Activated CD4-positive, CD25-positive, alpha-beta regulatory T cell treated with anti-CD3 and anti-CD28 coated beads, Interleukin-2, amount 50 U/mL, for 72 hours (primary cell): ENCODE data around the gene UGT3A2.

Experiments used
- DNase-seq: peaks from one replicate; pipeline ENCODE4 v3.0.0; 2021

UGT3A2 gene, protein sequence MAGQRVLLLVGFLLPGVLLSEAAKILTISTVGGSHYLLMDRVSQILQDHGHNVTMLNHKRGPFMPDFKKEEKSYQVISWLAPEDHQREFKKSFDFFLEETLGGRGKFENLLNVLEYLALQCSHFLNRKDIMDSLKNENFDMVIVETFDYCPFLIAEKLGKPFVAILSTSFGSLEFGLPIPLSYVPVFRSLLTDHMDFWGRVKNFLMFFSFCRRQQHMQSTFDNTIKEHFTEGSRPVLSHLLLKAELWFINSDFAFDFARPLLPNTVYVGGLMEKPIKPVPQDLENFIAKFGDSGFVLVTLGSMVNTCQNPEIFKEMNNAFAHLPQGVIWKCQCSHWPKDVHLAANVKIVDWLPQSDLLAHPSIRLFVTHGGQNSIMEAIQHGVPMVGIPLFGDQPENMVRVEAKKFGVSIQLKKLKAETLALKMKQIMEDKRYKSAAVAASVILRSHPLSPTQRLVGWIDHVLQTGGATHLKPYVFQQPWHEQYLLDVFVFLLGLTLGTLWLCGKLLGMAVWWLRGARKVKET

DNA sequence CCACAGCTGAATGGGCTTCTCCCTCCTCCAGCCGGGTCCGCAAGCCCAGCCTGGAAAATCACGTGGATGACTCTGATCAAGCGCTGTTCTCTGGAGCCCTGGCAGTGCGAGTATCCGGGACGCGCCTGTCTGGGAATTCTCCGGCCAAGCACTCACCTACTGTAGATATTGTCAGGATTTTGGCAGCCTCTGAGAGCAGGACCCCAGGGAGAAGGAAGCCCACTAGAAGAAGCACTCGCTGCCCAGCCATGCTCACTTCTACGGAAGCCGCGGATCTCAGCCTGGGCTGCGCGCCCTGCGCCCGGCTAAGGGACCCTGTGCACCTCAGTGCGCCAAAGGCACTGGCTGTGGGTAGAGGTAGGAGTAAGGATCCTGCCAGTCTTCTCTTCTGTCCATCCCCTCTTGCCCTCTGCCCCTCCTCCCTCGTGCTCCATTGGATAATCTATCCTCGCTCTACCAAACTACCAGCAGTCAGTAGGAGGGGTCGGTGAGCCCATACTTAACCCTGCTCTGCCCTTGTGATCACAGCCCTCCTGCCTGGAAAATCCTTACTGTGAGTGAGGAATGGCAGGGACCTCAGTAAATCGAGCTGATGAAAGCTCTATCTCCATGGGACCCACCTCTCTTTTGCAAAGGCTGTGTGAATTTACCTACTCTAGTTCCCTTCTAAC is at the start of gene UGT3A2:
Gene UGT3A2, minus strand, starts transcription at position 343 of the 671 bp plus-strand sequence. Its CDS starts 93 bp downstream, at position 250.
- no peak for DNase-seq

DNA sequence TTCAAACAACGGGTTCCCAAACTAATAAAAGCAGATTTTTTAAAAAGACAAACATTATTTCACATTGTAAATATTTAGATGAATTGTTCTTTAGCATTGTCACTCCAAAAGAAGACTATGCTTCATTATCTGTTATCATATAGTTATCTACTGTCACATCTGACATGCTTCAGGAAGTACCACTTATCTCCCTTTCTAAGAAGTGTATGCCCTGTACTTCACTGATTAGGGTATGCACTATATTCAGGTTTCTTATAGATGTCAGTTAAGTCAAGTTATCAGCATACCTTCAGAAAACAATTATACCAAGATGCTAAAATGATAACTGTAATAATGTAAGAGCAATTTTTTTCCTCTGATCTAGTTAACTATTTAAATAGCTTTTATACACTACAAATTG is 44.6 kb upstream of the UGT3A2 start:
- DNase-seq, result no peak

DNA sequence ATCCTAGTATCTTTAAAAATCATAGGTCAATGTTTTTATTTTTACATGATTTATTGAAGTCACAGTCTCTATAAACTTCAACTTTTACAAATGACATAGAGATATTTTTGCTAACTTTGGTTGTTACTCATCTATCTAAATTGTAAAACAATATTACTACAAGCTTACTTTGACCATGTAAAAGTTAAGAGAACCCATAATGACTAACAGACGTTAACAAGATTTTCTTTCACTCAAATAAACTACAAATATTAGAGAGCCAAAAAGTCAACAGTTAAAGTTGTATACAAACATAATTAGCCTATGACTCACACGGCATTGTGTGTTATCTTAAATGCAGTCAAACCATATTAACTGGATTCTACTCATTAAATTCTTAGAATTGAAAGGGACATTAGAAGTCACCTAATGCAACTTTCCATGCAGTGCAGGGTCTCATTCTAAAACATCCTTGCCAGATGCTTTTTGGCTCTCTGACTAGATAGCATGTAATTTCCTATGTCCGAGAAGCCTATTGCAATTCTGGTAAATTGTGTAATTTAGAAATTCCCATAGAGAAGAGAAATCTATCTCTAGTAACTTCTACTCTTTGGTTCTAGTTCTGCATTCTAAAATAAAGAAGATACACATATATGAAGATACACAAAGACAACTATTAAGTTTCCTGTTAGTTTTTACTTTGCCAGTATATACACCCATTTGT is 42.2 kb upstream of the UGT3A2 start:
- no peak for DNase-seq

DNA sequence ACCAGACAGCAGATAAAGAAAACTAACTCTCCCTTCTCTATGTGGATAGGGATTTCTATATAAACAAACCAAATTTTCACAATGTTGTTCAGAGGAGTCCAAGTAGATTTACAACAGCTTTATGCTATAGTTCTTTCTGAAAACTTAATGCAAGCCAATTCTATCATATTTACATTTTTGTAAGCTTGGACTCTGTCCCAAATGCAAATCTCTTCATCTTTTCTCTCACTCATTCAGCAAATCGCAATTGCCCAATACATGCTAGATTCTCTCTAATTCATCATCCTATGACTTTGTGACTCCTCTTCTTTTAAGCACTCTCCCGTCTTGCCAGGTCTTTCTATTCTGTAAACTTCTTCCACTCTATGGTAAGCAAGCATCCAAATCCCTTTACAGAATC is 39.1 kb upstream of the UGT3A2 start:
- DNase-seq, result no peak

DNA sequence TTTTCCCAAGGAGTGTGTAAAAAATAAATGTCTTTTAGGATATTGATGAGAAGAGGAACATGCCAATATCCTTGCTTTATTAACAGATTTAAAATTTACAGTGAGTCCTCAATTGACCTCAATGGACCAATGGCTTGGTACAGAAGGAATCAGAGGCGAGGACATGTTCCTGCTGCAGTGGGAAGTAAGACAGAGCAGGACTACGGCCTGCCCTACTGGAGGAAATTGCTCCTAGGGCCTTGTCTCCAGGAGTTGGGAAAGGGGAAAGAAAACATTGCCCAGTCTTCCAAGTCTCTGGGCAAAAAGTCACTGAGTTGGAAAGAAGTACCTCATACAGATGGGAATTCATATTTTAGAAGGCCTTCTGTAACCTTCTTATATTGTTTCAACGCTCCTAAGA is 33.1 kb upstream of the UGT3A2 start:
- no peak for DNase-seq

DNA sequence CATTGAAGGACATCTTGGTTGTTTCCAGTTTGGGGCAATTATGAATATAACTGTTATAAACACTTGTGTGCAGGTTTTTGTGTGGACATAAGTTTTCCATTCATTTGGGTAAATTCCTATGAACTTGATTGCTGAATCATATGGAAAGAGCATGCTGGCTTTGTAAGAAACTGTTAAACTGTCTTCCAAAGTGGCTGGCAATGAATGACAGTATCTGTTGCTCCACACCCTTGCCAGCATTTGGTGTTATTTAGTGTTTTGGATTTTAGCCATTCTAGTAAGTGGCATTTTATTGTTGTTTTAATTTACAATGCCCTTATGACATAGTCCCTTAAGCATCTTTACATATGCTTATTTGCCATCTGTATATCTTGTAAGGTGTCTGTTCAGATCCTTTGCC is 29.8 kb upstream of the UGT3A2 start:
- DNase-seq, result no peak

DNA sequence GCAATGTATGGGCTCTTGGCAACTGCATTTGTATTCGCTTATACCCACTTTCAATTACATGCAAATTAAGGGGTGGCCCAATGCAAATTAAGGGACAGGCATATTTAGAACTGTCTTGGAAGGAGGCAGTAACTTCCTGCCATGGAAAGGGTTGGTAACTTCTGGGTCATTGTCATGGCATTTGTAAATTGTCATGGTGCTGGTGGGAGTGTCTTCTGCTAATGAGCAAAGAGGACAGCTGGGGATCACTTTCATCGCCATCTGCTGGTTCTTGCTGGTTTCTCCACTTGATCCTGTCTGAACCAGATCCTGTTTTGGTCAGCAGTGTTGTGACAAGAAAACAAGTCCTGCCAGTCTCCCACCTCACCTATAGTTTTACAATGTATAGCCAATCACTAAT is 23.3 kb upstream of the UGT3A2 start:
- DNase-seq, result no peak

DNA sequence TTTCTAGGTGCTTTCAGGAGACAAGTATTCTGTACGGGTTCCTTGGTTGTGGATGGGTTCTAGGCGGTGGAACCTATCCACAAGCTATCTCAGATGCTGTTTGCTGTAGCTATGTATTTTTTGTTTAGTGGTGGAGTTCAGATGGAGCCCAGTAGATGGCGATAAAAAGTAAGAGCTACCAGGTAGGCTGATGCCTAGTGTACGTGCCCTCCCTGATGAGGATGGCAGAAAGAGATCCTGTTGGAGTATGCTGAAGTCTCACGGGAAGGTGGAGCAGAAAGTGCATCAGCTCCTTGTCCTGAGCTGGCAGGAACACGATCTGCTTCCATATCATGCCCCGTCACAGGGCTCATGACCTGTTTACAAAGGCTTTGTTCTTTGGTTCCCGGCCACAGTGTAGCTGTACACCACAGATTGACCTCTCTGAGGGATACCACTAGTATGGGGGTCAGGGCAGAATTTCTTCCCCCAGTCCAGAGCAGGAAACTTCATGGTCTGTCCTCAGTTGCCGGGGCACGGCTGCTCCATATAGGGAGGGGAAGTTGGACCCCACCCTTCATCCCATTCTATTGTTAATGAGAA is 12.6 kb upstream of the UGT3A2 start:
- no peak for DNase-seq

DNA sequence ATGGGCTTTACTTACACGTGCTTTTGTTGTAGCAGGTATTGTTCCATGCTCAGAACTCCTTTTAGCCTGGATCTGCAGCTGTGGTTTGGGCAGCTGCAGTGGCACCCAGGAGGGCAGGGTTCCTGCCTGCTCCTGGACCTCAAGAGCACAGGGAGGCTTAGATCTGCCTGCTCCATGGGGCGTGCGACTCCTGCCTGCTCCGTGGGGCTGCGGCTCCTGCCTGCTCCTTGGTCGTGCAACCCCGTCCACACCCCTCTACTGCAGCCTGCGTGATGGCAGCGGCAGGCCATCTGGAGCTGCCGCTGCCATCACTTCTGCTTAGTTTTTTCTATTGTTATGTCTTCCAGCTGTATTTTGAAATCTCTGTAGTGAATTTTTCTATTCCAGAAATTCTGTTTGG is 11.7 kb upstream of the UGT3A2 start:
- no peak for DNase-seq

DNA sequence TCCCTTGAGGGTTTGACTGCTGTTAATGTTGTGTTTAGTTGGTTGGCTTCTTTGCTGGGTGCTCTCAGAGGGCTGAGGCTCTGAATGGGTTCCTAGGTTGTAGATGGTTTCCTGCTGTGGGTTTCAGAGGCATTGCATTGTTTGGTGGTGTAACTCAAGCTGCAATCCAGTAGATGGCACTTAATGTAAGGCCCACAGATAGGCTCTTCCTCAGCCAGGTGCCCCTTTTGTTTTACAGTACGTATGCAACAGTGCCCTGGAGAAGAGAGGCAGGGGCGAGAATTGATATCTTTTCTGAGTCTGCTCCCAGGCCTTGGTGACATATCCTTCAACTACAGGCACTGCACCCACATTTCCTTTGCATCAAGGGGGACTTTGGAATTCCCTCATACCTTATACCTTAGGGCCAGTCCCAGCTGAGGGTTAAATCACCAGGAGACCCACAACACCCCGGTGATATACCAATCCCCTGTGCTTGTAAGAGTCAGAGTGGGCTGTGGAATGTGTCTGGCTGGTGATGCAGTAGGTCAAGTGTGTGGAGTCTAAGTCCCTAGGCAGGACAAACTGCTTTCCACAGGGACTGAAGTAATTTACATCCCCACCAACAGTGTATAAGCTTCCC is 7.0 kb upstream of the UGT3A2 start:
- DNase-seq, result no peak

DNA sequence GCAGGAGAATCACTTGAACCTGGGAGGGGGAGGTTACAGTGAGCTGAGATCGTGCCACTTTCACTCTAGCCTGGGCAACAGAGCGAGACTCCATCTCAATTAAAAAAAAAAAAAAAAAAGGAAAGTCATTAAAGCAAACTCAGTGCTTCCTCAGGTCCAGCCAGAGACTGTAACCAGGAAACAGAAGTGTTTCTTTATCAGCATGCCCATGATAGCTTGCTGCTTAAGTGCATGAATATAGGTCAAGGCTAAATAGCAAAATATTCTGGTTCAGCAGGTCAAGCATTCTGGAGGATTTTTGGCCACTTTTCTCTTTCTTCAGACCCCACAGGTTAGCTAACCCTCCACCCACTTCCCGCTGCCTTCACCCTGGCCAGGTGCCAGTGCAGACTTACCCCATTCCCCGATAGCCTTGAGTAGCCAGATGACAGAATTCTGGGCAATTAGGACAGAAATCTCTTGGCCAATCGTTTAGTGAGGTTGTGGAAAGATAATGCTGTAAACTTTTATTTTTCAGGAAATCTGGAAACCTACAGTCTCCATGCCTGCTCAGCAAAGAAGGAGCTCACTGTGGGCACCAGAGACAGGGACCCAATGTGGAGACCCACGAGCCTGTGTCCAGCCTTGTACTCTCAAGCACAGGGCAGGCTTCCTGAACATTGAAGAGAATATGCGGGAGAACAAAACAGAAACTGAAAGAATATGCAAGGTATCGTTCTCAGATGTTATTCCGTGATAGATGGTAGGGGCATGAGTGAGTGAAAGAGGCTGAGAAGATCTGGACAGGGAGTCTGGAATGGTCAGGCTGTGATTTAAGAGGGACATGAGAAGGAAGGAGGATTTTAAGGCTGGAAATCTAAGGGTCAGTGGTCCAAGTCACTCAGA is 4.2 kb upstream of the UGT3A2 start:
- no peak for DNase-seq

DNA sequence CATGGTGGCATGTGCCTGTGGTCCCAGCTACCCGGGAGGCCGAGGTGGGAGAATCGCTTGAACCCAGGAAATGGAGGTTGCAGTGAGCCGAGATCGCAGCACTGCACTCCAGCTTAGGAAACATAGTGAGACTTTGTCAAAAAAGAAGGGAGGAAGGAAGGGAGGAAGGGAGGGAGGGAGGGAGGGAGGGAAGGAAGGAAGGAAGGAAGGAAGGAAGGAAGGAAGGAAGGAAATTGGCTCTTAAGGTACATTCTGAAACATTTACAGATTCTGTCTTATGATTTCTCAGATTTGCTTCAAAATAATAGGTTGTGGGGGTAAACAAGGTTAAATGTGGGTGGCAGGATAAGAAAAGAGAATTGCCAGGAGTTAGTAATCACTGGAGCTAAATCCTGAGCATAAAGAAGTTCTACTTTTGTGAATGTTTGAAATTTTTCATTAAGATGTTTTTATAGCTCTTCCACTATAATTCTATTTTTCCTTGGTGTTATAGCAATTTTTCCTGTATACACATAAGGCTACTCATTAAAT is 2.1 kb upstream of the UGT3A2 start:
- no peak for DNase-seq

DNA sequence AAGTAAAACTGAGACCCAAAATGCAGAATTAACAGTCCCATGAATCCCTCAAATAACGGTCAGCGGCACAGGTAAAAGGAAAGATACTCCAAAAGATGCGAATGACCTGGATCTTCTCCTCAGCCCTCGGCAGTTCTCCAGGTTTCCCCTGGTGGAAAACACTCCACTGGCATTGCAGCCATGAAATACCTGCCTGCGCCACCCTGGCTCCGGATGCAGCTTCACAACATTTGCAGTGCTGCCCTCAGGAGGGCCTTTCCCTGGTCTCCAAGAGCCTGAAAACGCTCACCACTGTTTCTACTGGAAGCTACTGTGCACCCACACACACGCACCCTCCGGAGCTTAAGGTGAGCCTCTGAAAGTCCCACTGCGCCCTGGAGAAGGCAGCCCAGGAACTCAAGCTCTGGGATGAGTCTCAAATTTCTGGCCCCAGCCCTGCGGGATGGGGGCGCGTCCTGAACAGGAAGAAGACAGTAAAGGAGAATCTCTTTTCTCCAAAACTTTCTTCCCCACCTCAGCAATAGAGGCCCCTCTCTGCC is 612 bp downstream of the UGT3A2 start:
- DNase-seq, result no peak

DNA sequence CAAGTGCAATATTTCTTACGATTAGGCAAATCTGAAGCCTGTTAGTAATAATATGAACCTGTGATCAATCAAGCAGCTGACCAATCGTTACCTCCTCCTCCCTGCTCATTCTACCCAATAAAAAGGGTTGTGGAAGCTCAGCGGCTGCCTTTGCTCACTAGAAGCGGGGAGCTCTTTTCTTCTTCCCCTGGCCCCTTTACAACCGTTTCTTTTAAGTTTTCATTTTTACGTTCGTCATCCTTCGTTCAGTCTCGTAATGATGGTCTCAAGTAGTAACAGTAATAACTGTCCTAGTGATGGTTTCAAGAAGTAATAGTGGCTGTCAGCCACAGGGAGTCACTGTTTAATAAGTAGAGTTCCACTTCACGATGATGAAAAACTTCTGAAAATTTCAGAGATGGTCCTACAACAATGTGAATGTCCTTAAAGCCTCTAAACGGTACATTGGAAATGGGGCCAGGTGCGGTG is 6.2 kb downstream of the UGT3A2 start:
- no peak for DNase-seq

DNA sequence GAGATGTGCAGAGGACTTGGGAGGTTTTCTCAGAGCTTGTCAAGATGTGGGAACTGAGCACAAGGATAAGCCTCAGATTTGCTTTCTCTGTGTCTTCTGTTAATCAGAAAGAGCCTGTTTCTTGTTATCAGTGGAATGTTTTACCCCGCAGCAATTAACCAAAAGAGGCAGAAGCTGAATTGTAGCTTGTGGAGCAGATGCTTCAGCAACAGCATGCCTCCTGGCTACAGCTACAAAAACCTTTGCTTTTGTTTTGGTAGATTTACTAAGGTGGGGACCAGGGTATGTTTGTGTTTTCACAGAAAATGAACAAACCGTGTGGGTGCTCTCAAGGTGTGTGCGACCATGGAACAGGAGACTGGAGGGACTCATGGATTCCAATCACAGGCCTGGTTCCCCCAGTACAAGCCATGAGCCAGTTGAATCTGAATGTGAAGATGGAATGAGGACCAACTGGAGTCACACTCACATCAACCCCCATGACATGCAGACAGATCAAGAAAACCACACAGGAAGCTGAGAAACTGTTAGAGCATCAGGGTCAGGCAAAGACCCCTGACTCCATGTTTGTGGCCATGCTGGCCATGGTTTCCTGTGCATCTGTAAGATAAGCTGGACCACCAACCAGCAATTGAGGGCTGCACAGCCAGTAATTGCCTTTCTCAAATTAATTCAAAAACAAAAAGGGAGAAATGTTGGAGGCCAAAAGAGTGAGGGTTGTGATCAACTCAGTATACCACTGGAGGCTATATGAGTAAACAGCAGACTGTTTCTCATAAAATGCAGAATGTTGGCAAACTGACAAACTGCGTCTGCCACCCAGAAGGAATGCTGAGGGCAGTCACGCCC is 6.9 kb downstream of the UGT3A2 start:
- DNase-seq, result no peak

DNA sequence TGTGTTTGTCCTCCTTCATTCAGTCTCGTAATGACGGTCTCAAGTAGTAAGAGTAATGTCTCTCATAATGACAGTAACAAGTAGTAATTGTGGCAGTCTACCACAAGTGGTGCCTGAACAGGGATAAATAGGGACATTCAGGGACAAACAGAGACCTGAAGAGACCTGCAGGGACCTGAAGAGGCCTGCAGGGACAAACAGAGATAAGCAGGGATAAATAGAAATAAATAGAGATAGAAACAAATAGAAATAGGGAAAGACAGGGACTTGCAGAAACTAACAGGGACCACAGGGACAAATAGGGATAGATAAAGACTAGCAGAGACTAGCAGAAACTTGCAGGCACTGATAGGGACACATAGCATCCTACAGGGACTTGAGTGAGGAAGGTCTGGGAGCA is 7.9 kb downstream of the UGT3A2 start:
- no peak for DNase-seq

DNA sequence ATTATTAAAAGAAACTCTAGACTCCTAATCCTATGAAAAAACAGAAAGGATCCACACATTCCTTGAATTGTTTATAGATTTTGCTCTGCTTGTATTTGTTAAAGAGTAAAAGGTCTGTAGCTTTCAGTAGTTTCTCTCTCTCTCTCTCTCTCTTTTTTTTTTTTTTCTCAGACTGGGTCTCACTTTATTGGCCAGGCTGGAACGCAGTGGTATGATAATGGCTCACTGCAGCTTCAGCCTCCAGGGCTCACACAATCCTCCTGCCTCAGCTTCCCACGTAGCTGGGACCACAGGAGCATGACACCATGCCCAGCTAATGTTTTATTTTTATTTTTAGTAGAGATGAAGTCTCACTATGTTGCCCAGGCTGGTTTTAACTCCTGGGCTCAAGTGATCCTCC is 9.3 kb downstream of the UGT3A2 start:
- no peak for DNase-seq

DNA sequence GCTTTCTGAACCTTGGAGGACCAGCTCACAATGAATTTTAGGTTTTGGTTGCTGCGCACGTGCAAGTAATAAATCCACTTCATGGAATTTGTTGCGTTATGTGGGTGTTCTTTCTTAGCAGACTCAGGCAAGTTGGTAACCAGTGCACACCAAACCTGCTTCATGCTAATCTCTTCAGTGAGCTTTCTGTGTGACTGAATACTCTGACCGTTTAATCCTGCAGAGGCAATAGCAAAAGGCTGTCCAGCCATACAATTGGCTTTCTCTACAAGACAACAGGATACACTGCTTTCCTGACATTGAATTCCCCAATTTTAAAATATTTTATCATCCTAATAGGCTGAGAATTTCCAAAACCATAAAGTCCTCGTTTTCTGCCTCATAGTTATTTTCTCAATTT is 10.3 kb downstream of the UGT3A2 start:
- DNase-seq, result no peak

DNA sequence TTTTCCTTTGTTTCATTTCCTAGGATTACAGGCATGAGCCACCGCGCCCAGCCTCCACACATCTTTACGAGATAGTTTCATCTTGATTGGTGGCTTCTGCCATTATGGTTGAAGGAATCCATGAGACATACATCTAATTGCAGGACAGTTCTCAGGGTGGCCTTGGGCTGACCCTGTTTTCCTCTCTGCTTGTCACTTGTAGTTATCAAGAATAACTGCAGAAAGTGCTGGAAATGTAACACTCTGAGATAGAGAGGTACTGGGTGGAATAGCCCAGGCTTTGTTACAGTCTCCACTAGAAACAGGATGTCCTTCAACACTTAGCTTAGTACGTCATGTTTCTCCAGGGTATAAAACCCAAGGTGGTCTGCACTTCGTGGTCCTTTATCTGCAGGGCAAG is 10.7 kb downstream of the UGT3A2 start:
- DNase-seq, result no peak

DNA sequence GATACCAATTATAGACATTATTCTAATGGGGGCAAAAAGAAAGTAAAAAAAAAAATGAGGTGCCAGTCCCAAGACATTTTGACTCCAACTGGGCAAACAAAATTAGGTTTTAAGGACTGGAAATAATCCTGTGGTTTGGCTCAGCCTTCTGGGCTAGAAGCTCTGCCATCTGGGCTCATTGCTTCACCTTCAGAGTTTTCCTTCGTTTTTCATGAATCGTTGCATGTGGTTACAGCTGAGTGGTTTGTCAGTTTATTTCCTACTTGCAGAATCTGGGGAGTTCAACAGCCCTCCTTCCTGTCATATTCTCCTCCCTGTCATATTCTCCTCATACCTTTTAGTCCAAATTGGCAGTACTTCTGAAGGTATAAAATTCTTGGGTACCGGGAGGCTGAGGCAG is 12.0 kb downstream of the UGT3A2 start:
- no peak for DNase-seq
